GM12865 (cell line): ENCODE measurements around the gene CELF4.

Source experiments
- DNase-seq: peaks from one replicate; pipeline ENCODE4 v3.0.0; 2010; ENCODE audit warnings: low read depth
- H3K4me3 ChIP-seq: 2 replicates; pipeline ENCODE4 v1.5.1; 2011; ENCODE audit warnings: mild to moderate bottlenecking, low read depth, low read length, control low read depth
- CTCF ChIP-seq: IDR thresholded peaks from 2 replicates; pipeline ENCODE4 v1.5.1; 2011; ENCODE audit warnings: low read length, control low read depth, low read depth, inconsistent platforms; ENCODE audit not compliant: insufficient read depth; ENCODE audit errors: missing control alignments

Gene CELF4

GRCh38 chr18:37252342-37252741 lies 313.3 kb downstream of the CELF4 start:
- H3K4me3 ChIP-seq, result no peak overlapping the region
- DNase-seq, result no peak
- no peak for TF ChIP-seq CTCF

- no peak for TF ChIP-seq CTCF
- no peak overlapping the region for H3K4me3 ChIP-seq
- no peak for DNase-seq
Measured at GRCh38 chr18:37251679-37252078, 313.9 kb downstream of the CELF4 start.

DNA sequence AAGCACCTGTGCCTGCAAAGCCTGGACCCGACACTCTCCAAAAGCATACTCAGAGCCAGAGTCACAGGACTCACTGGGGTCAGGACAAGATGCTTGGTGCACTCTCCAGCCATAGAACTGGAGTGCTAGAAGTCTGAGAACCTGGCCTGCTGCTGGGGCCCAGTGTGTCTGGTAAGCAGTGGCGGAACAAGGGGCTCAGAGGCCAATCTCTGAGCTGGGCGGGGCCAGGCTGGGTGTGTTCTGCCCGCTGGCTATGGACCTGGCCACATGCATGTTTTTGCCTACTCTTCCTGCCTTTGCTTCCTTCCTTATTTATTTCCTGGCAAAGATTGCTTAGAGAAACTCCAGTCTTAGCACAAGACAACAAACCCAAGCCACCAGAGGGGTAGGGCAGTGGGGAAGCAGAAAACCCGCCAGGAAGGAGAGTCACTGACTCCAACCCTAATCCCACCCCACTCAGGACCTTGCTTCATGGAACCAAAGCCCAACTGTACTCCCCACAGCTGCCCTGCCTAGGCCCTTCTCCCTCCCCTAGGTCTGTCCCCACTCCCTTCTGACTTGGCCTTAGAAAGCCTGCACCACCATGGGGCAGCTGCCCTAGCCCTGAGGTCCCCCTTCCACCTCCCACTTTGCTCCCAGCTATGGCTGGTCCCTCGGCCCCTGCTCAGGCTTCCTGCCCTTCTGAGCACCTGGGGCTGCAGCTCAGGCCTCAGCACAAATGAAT lies 315.5 kb downstream of the CELF4 start:
- no peak for TF ChIP-seq CTCF
- no peak overlapping the region for H3K4me3 ChIP-seq
- DNase-seq, result no peak

DNA sequence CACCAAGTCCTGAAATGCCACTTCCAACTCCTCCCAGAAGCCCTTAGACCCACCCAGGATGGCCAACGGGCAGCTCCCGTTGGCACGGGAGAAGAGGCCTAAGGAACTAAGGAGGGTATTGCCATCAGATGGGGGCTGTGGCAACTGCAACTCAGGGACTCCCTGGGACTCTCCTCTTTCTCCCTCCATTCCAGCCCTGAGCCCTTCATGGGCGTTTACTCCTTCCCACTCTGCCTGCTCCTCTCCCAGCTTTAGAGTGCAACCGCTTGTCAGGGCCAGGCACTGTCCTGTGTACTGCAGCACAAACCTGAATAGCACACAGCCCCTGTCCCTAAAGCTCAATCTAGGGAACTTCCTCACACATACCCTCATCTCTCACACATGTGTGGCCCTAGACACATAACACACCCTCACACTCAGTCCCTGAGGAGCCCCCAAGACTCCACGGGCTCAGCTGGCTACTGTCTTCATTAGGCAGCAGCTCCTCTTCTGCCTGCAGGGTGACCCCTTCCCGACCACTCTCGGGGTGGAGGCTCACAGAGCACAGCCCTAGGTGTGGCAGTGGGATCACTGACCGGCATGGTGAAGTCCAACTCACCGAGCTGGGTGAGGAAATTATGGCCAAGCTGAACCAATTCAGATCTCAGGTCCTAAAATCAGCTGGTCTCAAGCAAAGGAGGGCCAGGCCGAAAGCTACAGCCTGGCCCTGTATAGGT lies 316.3 kb downstream of the CELF4 start:
- no peak for DNase-seq
- no peak for TF ChIP-seq CTCF
- H3K4me3 ChIP-seq, result no peak overlapping the region

DNA sequence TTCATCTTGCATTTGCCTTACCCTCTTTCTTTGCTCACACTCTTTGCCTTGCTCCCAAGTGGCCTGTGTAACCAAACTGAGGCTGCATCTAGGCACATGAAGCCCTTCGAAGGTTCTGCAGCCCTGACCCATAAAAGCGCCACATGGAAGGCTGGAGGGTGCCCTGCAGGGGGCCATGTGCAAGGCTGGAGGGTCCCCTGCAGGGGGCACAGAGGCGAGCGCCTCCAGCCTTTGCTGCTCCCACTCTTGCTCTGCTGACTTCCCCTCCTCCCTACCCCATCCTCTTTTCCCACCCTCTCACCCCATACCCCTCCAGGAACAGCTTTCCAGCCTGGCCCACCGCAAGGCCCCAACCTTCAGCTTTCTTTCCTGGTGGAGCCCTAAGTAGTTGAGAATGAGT lies 317.3 kb downstream of the CELF4 start:
- TF ChIP-seq CTCF, result no peak
- no peak for DNase-seq
- H3K4me3 ChIP-seq, result no peak overlapping the region

DNA sequence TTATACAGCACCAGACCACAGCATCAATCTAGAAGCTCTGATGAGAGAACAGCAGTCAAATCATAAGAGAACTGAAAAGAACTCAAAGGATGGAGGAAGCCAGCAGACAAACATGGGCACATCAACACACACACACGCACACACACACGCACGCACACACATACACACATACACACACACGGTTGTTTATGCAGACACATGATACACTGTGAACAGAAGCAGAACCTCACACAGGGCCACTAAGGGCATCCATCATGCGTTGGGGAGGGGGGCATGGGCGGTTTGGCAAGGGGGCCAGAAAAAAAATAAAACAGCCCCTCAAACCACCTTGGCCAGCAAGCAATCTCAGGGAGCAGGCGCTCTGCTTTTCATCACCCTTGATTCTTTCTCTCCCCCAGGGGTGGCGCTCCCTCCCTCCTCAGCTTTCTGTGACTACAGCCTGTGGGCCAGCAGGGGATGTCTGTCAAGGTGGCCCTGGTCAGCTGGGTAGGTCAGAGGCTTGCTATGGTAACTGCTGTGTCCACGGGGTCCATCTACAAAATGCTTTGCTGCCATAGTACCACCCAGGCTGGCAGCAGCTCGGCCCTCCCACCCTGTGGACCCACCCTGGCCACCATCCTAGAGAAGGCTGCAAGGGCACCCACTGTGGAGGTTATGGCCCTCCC lies 318.0 kb downstream of the CELF4 start:
- no peak for TF ChIP-seq CTCF

More for the DNA sequence above, 318.0 kb downstream of the CELF4 start:
- DNase-seq, result no peak
- no peak overlapping the region for H3K4me3 ChIP-seq
